Ureter (tissue), 1 donor: ENCODE data around the gene BORCS6. TPM values are rescaled to one million over a fixed set of nuclear protein-coding genes. Genes with fewer than 3 reads are reported as not detected.
A peak's percentile ranks its signal among the peaks of the same experiment; 100 is the strongest.

ENCODE experiments used
- DNase-seq: peaks from one replicate; pipeline ENCODE4 v3.0.0-alpha.2; 2020; ENCODE audit warnings: low spot score
- total RNA-seq: library from RNA; stranded (reverse); gene quantifications from one replicate; pipeline ENCODE4 v1.2.4, GENCODE V29; 2023
- donor health status: DM: yes; HTN: yes; CAD: no.

The BORCS6 gene
- total RNA-seq, 1 donor from 2014 or later, result 7.1 TPM

DNA sequence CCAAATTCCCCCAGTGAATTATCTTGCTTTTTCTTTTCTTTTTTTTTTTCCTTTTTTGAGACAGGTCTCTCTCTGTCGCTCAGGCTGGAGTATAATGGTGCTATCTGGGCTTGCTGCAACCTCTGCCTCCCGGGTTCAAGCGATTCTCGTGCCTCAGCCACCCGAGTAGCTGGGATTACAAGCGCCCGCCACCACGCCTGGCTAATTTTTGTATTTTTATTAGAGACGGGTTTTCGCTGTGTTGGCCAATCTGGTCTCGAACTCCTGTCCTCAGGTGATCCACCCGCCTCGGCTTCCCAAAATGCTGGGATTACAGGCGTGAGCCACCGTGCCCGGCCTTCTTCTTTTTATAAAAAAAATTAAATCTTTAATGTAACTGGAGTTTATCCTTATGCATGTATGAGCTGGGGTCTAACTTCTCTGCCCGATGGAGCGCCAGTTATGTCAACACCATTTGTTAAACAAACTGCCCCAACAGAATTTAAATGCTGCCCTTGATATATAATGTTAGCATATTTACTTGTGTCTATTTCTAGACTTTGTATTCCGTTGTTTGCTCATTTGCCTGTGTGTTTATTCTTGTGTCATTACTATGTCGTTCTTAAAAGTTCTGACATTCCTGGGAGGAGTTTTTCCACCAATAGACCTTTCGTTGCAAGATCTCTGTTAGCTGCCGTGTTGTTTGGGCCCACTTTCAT lies 20.9 kb upstream of the BORCS6 start:
- no peak for DNase-seq

- peak; percentile 96 for DNase-seq
These were observed 20.2 kb upstream of the BORCS6 start, which contains the start of gene AURKB for GRCh38 chr17:8209907-8210760. AURKB (minus strand) TSS chr17:8210575; CDS start chr17:8210224, 351 bp downstream.

DNA sequence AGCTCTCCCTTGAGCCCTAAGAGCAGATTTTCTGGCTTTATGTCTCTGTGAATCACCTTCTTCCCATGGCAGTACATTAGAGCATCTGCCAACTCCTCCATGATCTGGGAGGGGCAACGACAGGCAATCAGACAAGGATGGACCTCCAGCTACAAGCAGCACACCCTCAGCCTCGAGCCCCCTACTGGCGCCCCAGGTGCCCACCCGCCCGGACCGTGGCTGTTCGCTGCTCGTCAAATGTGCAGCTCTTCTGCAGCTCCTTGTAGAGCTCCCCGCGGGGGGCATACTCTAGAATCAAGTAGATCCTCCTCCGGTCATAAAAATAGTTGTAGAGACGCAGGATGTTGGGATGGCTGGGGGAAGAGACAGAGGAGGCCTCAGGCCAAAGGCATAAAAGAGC lies 16.6 kb upstream of the BORCS6 start:
- no peak for DNase-seq

DNA sequence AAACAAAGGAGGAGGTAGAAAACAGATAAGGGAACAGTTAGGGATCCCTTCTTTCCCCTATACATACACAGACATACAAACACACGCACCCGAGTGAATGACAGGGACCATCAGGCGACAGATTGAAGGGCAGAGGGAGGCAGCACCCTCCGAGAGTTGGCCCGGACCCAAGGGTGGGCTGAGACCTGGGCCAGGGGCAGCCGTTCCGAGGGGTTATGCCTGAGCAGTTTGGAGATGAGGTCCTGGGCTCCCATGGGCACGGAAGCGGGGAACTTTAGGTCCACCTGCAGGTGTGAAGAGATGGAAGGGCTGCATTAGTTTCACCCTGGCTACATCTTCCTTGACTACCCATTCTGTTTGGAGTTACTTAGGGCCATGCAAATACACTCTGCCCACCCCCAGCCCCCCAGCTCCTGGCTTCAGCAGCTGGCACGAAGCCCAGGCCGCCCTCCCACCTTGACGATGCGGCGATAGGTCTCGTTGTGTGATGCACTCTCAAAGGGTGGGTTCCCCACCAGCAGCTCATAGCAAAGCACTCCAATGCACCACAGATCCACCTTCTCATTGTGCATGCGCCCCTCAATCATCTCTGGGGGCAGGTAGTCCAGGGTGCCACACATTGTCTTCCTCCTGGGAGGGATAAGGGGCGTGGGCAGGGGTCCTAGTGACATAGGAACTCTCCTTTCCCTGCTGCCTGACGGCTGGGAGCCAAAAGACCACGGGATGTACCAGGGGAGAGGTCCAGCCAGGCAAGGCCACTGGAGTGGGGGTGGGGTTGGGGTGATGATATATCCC lies 15.0 kb upstream of the BORCS6 start:
- no peak for DNase-seq

GRCh38 chr17:8192070-8192815 lies 2.3 kb upstream of the BORCS6 start:
- peak; percentile 83 for DNase-seq

- no peak for DNase-seq
These were observed 526 bp upstream of the BORCS6 start for GRCh38 chr17:8190506-8190905.

GRCh38 chr17:8189041-8189710 lies 804 bp downstream of the BORCS6 start:
- no peak for DNase-seq

DNA sequence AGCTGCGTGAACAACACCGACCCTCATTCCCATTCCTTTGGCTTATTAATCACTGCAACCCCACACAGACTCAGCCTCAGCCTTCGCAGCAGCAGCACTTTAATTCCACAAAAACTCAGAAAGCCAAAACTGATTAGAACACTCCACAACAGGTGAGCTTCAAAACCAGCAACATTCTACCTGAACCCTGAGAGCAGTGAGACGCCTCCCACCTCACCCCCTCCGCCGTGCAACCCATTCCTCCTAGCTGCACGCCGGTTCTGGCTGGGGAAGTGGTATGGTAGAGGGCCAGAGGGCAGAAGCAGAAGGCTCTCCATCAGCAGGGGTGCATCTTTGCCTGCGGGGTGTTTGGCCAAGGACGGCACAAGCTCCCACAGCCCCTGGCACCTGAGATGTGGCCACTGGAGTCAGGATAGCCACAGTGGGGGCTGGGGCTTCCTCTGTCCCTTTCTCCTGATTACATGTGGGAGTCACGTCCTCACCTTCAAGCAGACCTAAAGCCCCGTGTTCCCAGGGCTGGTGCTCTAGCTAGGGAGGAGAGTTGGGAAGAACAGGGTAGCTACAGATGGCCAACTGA lies 1.6 kb downstream of the BORCS6 start:
- no peak for DNase-seq

- DNase-seq, result peak; percentile 94
These were observed 2.3 kb downstream of the BORCS6 start for GRCh38 chr17:8187517-8188262.

DNA sequence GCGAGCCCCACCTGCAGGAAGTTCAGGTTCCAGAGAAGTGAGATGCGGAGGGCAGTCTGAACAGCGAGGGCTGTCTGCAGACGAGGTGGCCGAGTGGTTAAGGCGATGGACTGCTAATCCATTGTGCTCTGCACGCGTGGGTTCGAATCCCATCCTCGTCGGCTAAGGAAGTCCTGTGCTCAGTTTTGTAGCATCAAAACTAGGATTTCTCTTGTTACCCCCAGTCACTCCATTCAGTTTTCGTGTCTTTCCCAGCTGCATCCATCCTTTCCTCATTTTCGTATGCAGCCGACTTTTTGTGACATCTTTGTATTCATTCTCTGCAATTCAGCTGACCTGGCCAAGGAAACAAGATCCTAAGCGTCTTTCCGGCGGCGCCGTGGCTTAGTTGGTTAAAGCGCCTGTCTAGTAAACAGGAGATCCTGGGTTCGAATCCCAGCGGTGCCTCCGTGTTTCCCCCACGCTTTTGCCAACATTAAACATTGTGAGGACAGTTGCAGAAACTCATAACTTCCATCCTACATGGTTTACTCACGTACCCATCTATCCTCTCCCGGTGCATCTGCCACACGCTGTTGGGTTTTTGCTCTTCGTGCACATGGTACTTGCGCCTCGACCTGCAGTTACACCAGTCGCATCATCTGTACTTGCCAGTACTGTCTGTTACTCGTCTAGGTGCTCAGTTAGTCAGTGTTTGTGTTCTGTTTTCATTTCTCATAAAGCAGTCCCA lies 3.0 kb downstream of the BORCS6 start:
- DNase-seq, result peak; percentile 98

DNA sequence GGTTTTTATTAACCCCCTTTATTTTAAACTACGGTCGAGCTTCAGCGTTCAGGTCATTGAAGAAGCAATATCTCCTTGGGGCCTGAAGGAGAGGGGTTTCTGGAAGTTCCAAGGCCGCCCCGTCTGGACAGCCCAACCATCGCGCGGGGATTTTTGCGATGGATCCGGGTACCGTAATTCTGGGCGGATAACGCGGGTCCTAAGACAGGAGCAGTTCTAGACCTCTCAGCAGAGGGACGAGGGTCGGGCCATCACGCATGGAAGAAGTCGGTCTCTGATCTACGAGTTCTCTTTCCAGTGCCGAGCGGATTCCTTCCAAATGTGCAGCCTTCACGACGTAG lies 3.6 kb downstream of the BORCS6 start:
- no peak for DNase-seq

DNA sequence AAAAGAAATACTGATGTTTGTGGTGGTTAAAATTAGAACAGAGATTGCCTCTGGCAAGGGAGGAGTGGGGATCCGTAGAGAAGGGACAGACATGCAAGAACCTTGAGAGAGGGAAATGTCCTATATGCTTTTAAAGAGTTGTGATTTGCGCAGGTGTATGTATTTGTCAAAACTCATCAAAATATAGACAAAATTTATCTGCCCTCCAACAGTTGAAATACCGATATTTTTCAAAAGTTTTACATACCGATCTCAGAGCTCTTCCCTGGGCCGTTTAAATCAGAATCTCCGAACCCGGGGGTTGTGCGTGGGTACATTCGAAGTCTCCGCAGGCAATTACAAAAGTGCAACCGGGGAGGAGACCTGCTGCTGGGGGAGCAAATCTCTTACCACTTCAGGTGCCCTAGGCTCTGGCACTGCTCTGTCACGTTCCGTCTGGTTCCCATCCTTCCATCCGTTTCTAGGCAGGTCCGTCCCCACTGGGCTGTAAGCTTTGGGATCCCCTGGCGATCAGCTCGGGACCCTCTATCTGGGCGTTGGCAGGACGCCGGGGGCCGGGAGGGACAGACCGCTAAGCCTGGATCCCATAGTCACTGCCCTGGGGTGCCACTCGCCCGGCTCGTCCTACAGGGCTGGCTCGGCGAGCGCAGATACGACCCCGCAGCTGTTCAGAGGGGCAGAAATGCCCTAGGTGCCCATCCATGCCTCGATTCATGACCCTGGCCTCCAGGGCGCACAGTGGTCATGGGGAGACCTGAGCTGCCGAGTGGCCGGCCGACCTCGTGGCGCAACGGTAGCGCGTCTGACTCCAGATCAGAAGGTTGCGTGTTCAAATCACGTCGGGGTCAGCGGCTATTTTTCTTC lies 4.2 kb downstream of the BORCS6 start:
- DNase-seq, result peak; percentile 96

GRCh38 chr17:8176998-8177731 lies 12.8 kb downstream of the BORCS6 start:
- no peak for DNase-seq

GRCh38 chr17:8176197-8176940 lies 13.6 kb downstream of the BORCS6 start, which contains the start of gene TMEM107:
TMEM107 (minus strand) TSS chr17:8176380; CDS start chr17:8176286, 94 bp downstream.
- DNase-seq, result peak; percentile 90

DNA sequence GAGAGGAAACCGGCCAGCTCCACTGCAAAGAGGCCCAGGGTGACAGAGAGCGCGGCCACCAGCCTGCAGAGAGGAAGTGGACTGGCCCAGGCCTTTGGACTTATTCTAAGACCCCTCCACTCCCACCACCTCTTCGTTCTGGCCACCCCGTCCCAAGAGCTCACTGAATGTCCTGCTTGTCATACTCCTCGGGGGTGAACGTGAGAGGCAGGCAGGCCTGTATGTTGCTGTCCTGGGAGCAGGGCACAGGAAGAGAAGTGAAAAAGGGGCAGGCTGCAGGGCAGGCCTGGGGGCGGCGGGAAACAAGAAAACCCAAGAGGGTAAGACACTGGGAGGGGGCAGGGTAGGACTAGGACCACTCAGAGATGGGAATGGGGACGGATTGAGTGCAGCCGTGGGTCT lies 14.2 kb downstream of the BORCS6 start:
- DNase-seq, result no peak

DNA sequence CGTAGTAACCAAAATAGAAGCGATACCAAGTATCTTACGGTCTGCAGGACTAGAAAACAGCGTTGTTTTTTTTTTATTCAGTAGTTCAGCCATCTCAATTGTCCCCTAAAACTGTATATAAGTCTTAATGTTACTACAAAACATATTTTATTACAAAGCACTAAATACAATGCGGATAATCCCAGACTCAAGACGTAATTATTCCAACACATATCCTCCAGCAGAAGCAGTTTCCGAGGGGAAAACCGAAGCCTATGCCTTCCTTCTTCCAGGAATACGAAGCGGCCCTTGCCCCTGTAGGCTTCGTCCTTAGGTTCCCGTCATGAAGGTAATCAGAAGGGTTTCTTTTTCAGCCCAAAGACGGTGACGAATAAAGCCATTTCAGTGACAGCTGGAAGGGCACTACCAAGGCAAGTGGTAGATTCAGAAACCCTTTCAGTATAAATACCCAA lies 16.1 kb downstream of the BORCS6 start:
- DNase-seq, result no peak
